A549 (cell line): ENCODE results near the gene TMEM43. TPM values are rescaled to one million over a fixed set of nuclear protein-coding genes. Genes with fewer than 3 reads are reported as not detected.

Experiments
- ATAC-seq, 2 experiments: fragments of 200-7000 bp in 1 of 2; fragments of >200 bp in 1 of 2; cut with Nextera tagmentation in 1 of 2; cut with Tn5 transposase in 1 of 2; 3 replicates each; pipeline versions ENCODE4 v1.8.0 to v1.9.1; 2018 to 2020; ENCODE audit warnings: mild to moderate bottlenecking in 1 of 2, moderate library complexity in 1 of 2
- CTCF ChIA-PET: fragments of 300-600 bp; sonication (Branson Sonifier 250); formaldehyde crosslinking; extraction: SDS; loops from one replicate; lab custom pipeline; 2021; ENCODE audit warnings: antibody characterized with exemption, inconsistent platforms; lab: Yijun Ruan, JAX
- POLR2A ChIA-PET: fragments of 350-600 bp; formaldehyde crosslinking; extraction: SDS; loops from one replicate; lab custom pipeline; 2021; ENCODE audit warnings: antibody characterized with exemption, inconsistent platforms; lab: Yijun Ruan, JAX
- DNase-seq, 2 experiments: peaks; one replicate each; pipeline versions ENCODE4 v3.0.0 to v3.0.0-alpha.2; 2011 to 2016; ENCODE audit warnings: low read depth in 1 of 2, low spot score in 1 of 2
- FAIRE-seq: peaks from 2 replicates; lab custom pipeline; 2011; peaks lifted over from hg19 to GRCh38; lab: Jason Lieb, UNC
- H3K27ac ChIP-seq, 2 experiments: fragments of >200 bp; sonication (Bioruptor Twin); formaldehyde crosslinking; 3 replicates each; pipeline ENCODE4 v1.5.1; 2016 to 2017
- H3K4me1 ChIP-seq: fragments of >200 bp; sonication (Bioruptor Twin); formaldehyde crosslinking; 3 replicates; pipeline ENCODE4 v1.6.1; 2016
- H3K4me2 ChIP-seq: fragments of >200 bp; sonication (Bioruptor Twin); formaldehyde crosslinking; 3 replicates; pipeline ENCODE4 v1.6.1; 2016
- H3K4me3 ChIP-seq: fragments of >200 bp; sonication (Bioruptor Twin); formaldehyde crosslinking; 3 replicates; pipeline ENCODE4 v1.5.1; 2016
- H3K9me3 ChIP-seq: fragments of >200 bp; sonication (Bioruptor Twin); formaldehyde crosslinking; 3 replicates; pipeline ENCODE4 v1.6.1; 2016
- BHLHE40 ChIP-seq: IDR thresholded peaks from 2 replicates; pipeline ENCODE4 v1.6.1; 2012; ENCODE audit warnings: low read depth, low read length, inconsistent platforms
- CBX2 ChIP-seq: fragments of 200-600 bp; sonication (generic); IDR thresholded peaks from 2 replicates; pipeline ENCODE4 v1.6.1; 2016; ENCODE audit warnings: low read depth, mild to moderate bottlenecking, borderline replicate concordance
- CHD2 ChIP-seq: fragments of 150-350 bp; IDR thresholded peaks from 2 replicates; pipeline ENCODE4 v1.6.1; 2014; ENCODE audit warnings: low read length; ENCODE audit not compliant: partially characterized antibody
- EP300 ChIP-seq, 2 experiments: fragments of >200 bp; sonication (Bioruptor Twin); formaldehyde crosslinking; IDR thresholded peaks; 2 replicates in 1 of 2; 3 replicates in 1 of 2; pipeline ENCODE4 v1.6.1; 2016 to 2017
- ESRRA ChIP-seq: fragments of 150-350 bp; IDR thresholded peaks from 2 replicates; pipeline ENCODE4 v1.6.1; 2014; ENCODE audit warnings: mild to moderate bottlenecking, low read length, borderline replicate concordance
- HDAC2 ChIP-seq: fragments of 200-600 bp; sonication (generic); IDR thresholded peaks from 2 replicates; pipeline ENCODE4 v1.6.1; 2016
- HEYL ChIP-seq: fragments of 250-450 bp; sonication (Bioruptor Pico); IDR thresholded peaks from 2 replicates; pipeline ENCODE4 v1.8.0; 2021; ENCODE audit warnings: mild to moderate bottlenecking, moderate library complexity
- HOXB13 ChIP-seq: fragments of 250-450 bp; sonication (Bioruptor Pico); IDR thresholded peaks from 2 replicates; pipeline ENCODE4 v1.5.0; 2020; ENCODE audit warnings: low read depth, mild to moderate bottlenecking, moderate library complexity
- HOXB5 ChIP-seq: fragments of 250-450 bp; sonication (Bioruptor Pico); IDR thresholded peaks from 2 replicates; pipeline ENCODE4 v1.5.0; 2020; ENCODE audit warnings: mild to moderate bottlenecking, moderate library complexity
- JUN ChIP-seq, 2 experiments: fragments of >200 bp; sonication (Bioruptor Twin); formaldehyde crosslinking; IDR thresholded peaks; 2 replicates in 1 of 2; 3 replicates in 1 of 2; pipeline ENCODE4 v1.6.1; 2016 to 2017
- JUNB ChIP-seq: fragments of >200 bp; sonication (Bioruptor Twin); formaldehyde crosslinking; IDR thresholded peaks from 2 replicates; pipeline ENCODE4 v1.6.1; 2016
- KDM5A ChIP-seq: fragments of 200-600 bp; sonication (generic); IDR thresholded peaks from 2 replicates; pipeline ENCODE4 v1.6.1; 2016; ENCODE audit warnings: antibody characterized with exemption, mild to moderate bottlenecking
- MAZ ChIP-seq: fragments of 150-350 bp; IDR thresholded peaks from 2 replicates; pipeline ENCODE4 v1.6.1; 2014; ENCODE audit warnings: antibody characterized with exemption, low read depth, low read length, borderline replicate concordance
- MYC ChIP-seq: IDR thresholded peaks from 2 replicates; pipeline ENCODE4 v1.6.1; 2012; ENCODE audit warnings: mild to moderate bottlenecking, inconsistent platforms, low read length, improper control_type of control experiment, borderline replicate concordance
- NFE2L2 ChIP-seq: fragments of 150-350 bp; conservative IDR thresholded peaks from 2 replicates; pipeline ENCODE4 v1.6.1; 2014; ENCODE audit warnings: low read length
- SREBF2 ChIP-seq: fragments of 450-650 bp; IDR thresholded peaks from 2 replicates; pipeline ENCODE4 v1.6.1; 2014; ENCODE audit warnings: mild to moderate bottlenecking, moderate library complexity
- ZFP36 ChIP-seq: fragments of 450-650 bp; IDR thresholded peaks from 2 replicates; pipeline ENCODE4 v1.6.1; 2014; ENCODE audit warnings: borderline replicate concordance; ENCODE audit not compliant: partially characterized antibody
- ZNF302 ChIP-seq: fragments of 250-450 bp; sonication (Bioruptor Pico); IDR thresholded peaks from 2 replicates; pipeline ENCODE4 v1.9.0; 2021; ENCODE audit warnings: inconsistent platforms, mild to moderate bottlenecking, moderate library complexity
- WGBS: methylation state at CpG from one replicate; pipeline ENCODE4 v1.1.6; 2017; ENCODE audit errors: missing lambda C conversion rate; 5-methylcytosine and 5-hydroxymethylcytosine counted together
- polyA plus RNA-seq, 4 experiments: library from polyadenylated mRNA; depleted of rRNA in 3 of 4; stranded (reverse); fragments of >200 nt; fragmentation: RNase III in 1 of 4; extraction: RNeasy Plus Mini Kit Qiagen cat#74134 plus additional on column Dnase treatment in 1 of 4; gene quantifications; 2 replicates in 3 of 4; 3 replicates in 1 of 4; pipeline ENCODE4 v1.2.3, GENCODE V29; 2011 to 2017
- TF ChIP-seq, protein P1 (sequence below): IDR thresholded peaks from 2 replicates; pipeline ENCODE4 v1.6.1; 2012
- TF ChIP-seq, protein P2 (sequence below): fragments of >200 bp; sonication (Bioruptor Twin); formaldehyde crosslinking; IDR thresholded peaks from 3 replicates; pipeline ENCODE4 v1.6.1; 2016
- TF ChIP-seq, protein P3 (sequence below): fragments of >200 bp; sonication (Bioruptor Twin); formaldehyde crosslinking; IDR thresholded peaks from 2 replicates; pipeline ENCODE4 v1.6.1; 2016
- TF ChIP-seq, protein P4 (sequence below): fragments of >200 bp; sonication (Bioruptor Twin); formaldehyde crosslinking; IDR thresholded peaks from 3 replicates; pipeline ENCODE4 v1.5.1; 2016

The TMEM43 gene
- polyA plus RNA-seq, 2 of the 4 experiments (the other 2 are of a cell fraction): 41.1 to 79.0 TPM

DNA sequence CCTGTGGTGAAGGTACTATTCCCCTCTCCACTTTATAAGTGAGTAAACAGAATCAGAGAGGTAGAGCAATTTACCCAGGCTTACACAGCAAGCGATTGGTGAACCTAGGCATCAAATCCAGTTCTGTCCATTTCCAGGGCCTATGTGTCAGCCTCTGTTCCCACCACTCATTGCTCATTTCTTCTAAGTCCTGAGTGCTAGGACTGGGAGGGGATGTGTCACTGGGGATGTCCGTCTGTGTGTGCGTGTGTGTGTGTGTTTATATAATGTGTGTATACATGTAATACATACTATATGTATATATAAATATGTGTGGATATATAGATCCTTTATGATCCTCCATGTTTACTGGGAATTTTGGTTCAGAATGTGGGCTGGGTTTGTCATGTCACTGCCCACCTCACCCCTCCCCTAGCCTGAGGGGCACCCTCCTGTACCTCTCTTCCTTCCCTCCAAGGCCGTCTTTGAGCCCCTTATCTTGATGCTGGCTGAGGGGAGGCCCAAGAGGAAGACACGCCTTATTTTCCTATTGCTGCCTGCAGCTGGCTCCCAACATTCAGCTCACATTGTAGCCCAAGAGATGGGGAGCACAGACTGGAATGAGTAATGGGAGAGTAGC is 2.1 kb downstream of the TMEM43 start:
- ChIA-PET POLR2A (no interaction called here), CTCF (interaction anchor here (1.6 to 2.5 kb wide), 3 partner anchors 12 to 17 kb away, joined by 5 to 12 read pairs (median 6); no protein-coding TSS in a partner anchor)
- Histone ChIP-seq H3K4me1 (peaks cover 17% of the 10 kb centered on the region), H3K4me3 (no peak overlapping the region), H3K27ac (peak overlapping the region in 1 of 2 experiments; percentile 94; a peak in 1 of 6 replicates), H3K4me2 (peak overlapping the region; percentile 79), H3K9me3 (no peaks in the 10 kb centered on the region)
- no peak for FAIRE-seq
- 87% methylated on average over 5 of the region's 5 CpGs for WGBS
- no peak for ATAC-seq
- DNase-seq: no peak
- TF ChIP-seq EP300 (IDR thresholded peaks at IDR 0.05) (no peak), HEYL (no peak), JUN (IDR thresholded peaks at IDR 0.05) (no peak), ZFP36 (peak; percentile 6), HOXB13 (CRISPR knock-in tag) (no peak), ESRRA (no peak), KDM5A (no peak)
- TF ChIP-seq, protein P1, sequence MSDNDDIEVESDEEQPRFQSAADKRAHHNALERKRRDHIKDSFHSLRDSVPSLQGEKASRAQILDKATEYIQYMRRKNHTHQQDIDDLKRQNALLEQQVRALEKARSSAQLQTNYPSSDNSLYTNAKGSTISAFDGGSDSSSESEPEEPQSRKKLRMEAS: no peak

DNA sequence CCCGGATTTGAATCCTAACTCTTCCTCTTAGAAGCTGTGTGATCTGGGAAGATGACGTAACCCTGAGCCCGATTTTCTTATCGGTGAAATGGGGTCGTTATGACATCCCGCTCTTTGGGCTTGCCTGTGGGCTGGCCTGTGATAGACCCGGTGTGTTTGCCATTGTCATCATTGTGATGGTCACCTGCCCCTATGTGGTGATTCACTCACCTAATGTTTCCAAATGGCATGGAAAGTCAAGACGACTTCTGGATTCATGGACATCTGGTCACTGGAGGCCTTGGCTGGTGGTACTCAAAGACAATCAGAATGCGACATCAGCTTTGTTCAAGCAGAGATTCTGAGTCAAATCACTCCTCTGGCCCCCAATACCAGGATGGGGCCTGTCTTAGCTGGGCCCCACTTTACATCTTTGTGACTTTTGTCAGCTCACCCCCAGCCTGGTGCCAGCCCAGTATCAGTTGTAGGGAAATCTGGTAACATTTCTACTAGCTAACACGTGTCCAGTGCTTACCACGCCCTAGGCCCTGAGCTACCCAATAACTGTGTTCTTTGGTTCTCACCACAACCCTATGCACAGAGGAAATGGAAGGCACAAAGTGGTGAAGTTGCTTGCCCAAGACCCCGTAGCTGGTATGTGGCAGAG is 2.8 kb downstream of the TMEM43 start:
- ChIA-PET CTCF (interaction anchor here (1.6 kb wide), 1 partner anchor 17 kb away, joined by 6 read pairs; no protein-coding TSS in a partner anchor), POLR2A (no interaction called here)
- no peak overlapping the region for H3K27ac ChIP-seq
- 95% methylated on average over 12 of the region's 12 CpGs for WGBS
- TF ChIP-seq SREBF2 (no peak), BHLHE40 (no peak), JUNB (no peak), CBX2 (no peak), HOXB5 (CRISPR knock-in tag) (no peak), NFE2L2 (no peak), CHD2 (no peak), ESRRA (no peak), MYC (no peak), ZNF302 (no peak), EP300 (IDR thresholded peaks at IDR 0.05) (no peak), HOXB13 (CRISPR knock-in tag) (no peak), HDAC2 (no peak), MAZ (no peak)
- TF ChIP-seq, protein P1: no peak
- TF ChIP-seq, protein P2, sequence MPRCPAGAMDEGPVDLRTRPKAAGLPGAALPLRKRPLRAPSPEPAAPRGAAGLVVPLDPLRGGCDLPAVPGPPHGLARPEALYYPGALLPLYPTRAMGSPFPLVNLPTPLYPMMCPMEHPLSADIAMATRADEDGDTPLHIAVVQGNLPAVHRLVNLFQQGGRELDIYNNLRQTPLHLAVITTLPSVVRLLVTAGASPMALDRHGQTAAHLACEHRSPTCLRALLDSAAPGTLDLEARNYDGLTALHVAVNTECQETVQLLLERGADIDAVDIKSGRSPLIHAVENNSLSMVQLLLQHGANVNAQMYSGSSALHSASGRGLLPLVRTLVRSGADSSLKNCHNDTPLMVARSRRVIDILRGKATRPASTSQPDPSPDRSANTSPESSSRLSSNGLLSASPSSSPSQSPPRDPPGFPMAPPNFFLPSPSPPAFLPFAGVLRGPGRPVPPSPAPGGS: no peak
- TF ChIP-seq, protein P3, sequence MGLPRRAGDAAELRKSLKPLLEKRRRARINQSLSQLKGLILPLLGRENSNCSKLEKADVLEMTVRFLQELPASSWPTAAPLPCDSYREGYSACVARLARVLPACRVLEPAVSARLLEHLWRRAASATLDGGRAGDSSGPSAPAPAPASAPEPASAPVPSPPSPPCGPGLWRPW: no peak
- TF ChIP-seq, protein P4, sequence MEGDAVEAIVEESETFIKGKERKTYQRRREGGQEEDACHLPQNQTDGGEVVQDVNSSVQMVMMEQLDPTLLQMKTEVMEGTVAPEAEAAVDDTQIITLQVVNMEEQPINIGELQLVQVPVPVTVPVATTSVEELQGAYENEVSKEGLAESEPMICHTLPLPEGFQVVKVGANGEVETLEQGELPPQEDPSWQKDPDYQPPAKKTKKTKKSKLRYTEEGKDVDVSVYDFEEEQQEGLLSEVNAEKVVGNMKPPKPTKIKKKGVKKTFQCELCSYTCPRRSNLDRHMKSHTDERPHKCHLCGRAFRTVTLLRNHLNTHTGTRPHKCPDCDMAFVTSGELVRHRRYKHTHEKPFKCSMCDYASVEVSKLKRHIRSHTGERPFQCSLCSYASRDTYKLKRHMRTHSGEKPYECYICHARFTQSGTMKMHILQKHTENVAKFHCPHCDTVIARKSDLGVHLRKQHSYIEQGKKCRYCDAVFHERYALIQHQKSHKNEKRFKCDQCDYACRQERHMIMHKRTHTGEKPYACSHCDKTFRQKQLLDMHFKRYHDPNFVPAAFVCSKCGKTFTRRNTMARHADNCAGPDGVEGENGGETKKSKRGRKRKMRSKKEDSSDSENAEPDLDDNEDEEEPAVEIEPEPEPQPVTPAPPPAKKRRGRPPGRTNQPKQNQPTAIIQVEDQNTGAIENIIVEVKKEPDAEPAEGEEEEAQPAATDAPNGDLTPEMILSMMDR: no peak
- FAIRE-seq (no peak), ATAC-seq (no peak), DNase-seq (no peak)
- H3K4me2 ChIP-seq: no peak overlapping the region
- H3K9me3 ChIP-seq: no peaks in the 10 kb centered on the region
- peaks cover 17% of the 10 kb centered on the region for H3K4me1 ChIP-seq
- no peak overlapping the region for H3K4me3 ChIP-seq
